Measurements from ENCODE around the gene XYLT1. TPM values are rescaled to one million over a fixed set of nuclear protein-coding genes. Genes with fewer than 3 reads are reported as not detected.

Gene XYLT1
- total and polyA plus RNA-seq, 2 of the 4 experiments (the other 2 are of a cell fraction), result 9.0 to 12.7 TPM

- no TSS peak for BruUV-seq (replicated peaks)
- no peak overlapping the region for H3K27ac ChIP-seq (ENCODE audit: insufficient read depth, low read length)
- peaks cover 3% of the 10 kb centered on the region for H3K9me3 ChIP-seq (ENCODE audit: control insufficient read depth, insufficient read depth, low read length)
- intact Hi-C loops (cut with micrococcal nuclease) (no loop called here), in situ Hi-C loops (cut with MboI; ENCODE audit: low sequenced_read_pairs) (no loop called here), dilution Hi-C loops (cut with HindIII; ENCODE audit: low sequenced_read_pairs, unreplicated experiment) (no loop called here)
- no peak overlapping the region for H3K23ac ChIP-seq (ENCODE audit: low read depth, low read length)
- POLR2A ChIA-PET (ENCODE audit: unreplicated experiment), result no interaction called here
- ATAC-seq (ENCODE audit: low read depth) (no peak), DNase-seq (no peak)
- no peak overlapping the region for H3K4me2 ChIP-seq (ENCODE audit: low read depth, low read length)
- H3K9ac ChIP-seq (ENCODE audit: low read depth, low read length), result no peak overlapping the region
- no CpG with 5 or more reads among the region's 8 CpGs for WGBS, 2 experiments (ENCODE audit: extremely low coverage in 2 of 2, insufficient read length in 1 of 2)
- no peaks in the 10 kb centered on the region for H3K27me3 ChIP-seq (ENCODE audit: control insufficient read depth, insufficient read depth, low read length)
- H2AFZ ChIP-seq (replicated peaks; ENCODE audit: low read length, poor library complexity), result no peak overlapping the region
- H4K5ac ChIP-seq (ENCODE audit: low read depth, low read length), result no peak overlapping the region
- H4K91ac ChIP-seq (ENCODE audit: insufficient read depth, low read depth, low read length), result no peak overlapping the region
- H3K36me3 ChIP-seq (ENCODE audit: control insufficient read depth, insufficient read depth, low read length), result no peaks in the 10 kb centered on the region
- no peak for TF ChIP-seq BHLHE40 (IDR thresholded peaks at IDR 0.05; ENCODE audit: low read depth, low read length)
- TF ChIP-seq USF2 (IDR thresholded peaks at IDR 0.05; ENCODE audit: low read depth, low read length), result no peak
- TF ChIP-seq CHD1 (IDR thresholded peaks at IDR 0.05; ENCODE audit: low read depth, low read length), result no peak
- TF ChIP-seq RCOR1 (IDR thresholded peaks at IDR 0.05; ENCODE audit: insufficient replicate concordance, low read length), result no peak
- TF ChIP-seq CEBPB (IDR thresholded peaks at IDR 0.05; ENCODE audit: low read depth, low read length), result no peak
- TF ChIP-seq FOS (IDR thresholded peaks at IDR 0.05; ENCODE audit: low read depth, low read length), result no peak
- TF ChIP-seq MXI1 (IDR thresholded peaks at IDR 0.05; ENCODE audit: borderline replicate concordance, low read depth, low read length), result no peak
- no peak for TF ChIP-seq POLR2A (IDR thresholded peaks at IDR 0.05; ENCODE audit: low read depth, low read length)
- no peak for TF ChIP-seq ELK1 (IDR thresholded peaks at IDR 0.05; ENCODE audit: borderline replicate concordance, low read depth, low read length)
- no peak for TF ChIP-seq MAFK (IDR thresholded peaks at IDR 0.05; ENCODE audit: low read depth, low read length)
- no peak for TF ChIP-seq SMC3 (IDR thresholded peaks at IDR 0.05; ENCODE audit: low read depth, low read length)
- no peak overlapping the region for H3K56ac ChIP-seq (ENCODE audit: extremely low read depth, insufficient read depth, low read length)
- no peak overlapping the region for H2BK20ac ChIP-seq (ENCODE audit: low read depth, low read length)
- H2BK120ac ChIP-seq (ENCODE audit: low read depth, low read length), result no peak overlapping the region
- no peak overlapping the region for H2BK15ac ChIP-seq (ENCODE audit: low read depth, low read length)
- H3K14ac ChIP-seq (replicated peaks; ENCODE audit: low read depth, low read length), result no peak overlapping the region
- H3K18ac ChIP-seq (ENCODE audit: low read depth, low read length), result no peak overlapping the region
- H3K79me1 ChIP-seq (ENCODE audit: low read depth in 1 of 2, low read length in 2 of 2), result peaks cover 30 to 45% of the 10 kb centered on the region in 2 experiments
- peaks cover 11% of the 10 kb centered on the region for H3K9me1 ChIP-seq (ENCODE audit: insufficient read depth, low read length)
- no peak overlapping the region; the same call in 1 of the 2 replicates for H3K4ac ChIP-seq (ENCODE audit: low read depth, low read length)
- H2AK5ac ChIP-seq (ENCODE audit: low read depth, low read length), result no peak overlapping the region
- CTCF ChIA-PET, result interaction anchor here (0.6 to 1.9 kb wide), 2 partner anchors 27 to 82 kb away, joined by 4 to 6 read pairs; no protein-coding TSS in a partner anchor
- no peak overlapping the region for H3K4me3 ChIP-seq (ENCODE audit: insufficient read depth, low read depth, low read length)
- no peak overlapping the region for H4K8ac ChIP-seq (ENCODE audit: low read depth in 2 of 2, low read length in 2 of 2)
- no peaks in the 10 kb centered on the region; the same call in 1 of the 2 replicates for H4K20me1 ChIP-seq (ENCODE audit: insufficient read depth, low read length)
- no peak overlapping the region for H2AK9ac ChIP-seq (replicated peaks; ENCODE audit: low read depth, low read length, poor library complexity)
- peaks cover 11% of the 10 kb centered on the region for H3K4me1 ChIP-seq (ENCODE audit: control insufficient read depth, insufficient read depth, low read length)
- H2BK5ac ChIP-seq (ENCODE audit: low read depth, low read length, poor library complexity, severe bottlenecking), result no peak overlapping the region
Observed at GRCh38 chr16:17414916-17415315, 55.8 kb downstream of the XYLT1 start.
